H9 (cell line): ENCODE data around the gene SLC10A3. TPM values are rescaled to one million over a fixed set of nuclear protein-coding genes. Genes with fewer than 3 reads are reported as not detected.

Source experiments
- DNase-seq: peaks from one replicate; pipeline ENCODE4 v3.0.0-alpha.2; 2017
- H2AFZ ChIP-seq: one replicate; pipeline ENCODE4 v1.6.1; 2013; ENCODE audit warnings: mild to moderate bottlenecking, low read length, control low read depth, moderate library complexity
- H2AK5ac ChIP-seq: 2 replicates; pipeline ENCODE4 v1.6.1; 2013; ENCODE audit warnings: low read length, control low read depth, mixed read lengths; ENCODE audit not compliant: insufficient read length
- H2BK120ac ChIP-seq: one replicate; pipeline ENCODE4 v1.6.1; 2013; ENCODE audit warnings: low read depth, mild to moderate bottlenecking, low read length, control low read depth, inconsistent platforms; ENCODE audit not compliant: poor library complexity, severe bottlenecking
- H2BK12ac ChIP-seq: 2 replicates; pipeline ENCODE4 v1.6.1; 2013; ENCODE audit warnings: low read length, control low read depth, mixed read lengths, low read depth; ENCODE audit not compliant: insufficient read length
- H2BK15ac ChIP-seq: 2 replicates; pipeline ENCODE4 v1.6.1; 2013; ENCODE audit warnings: low read depth, low read length, control low read depth
- H2BK20ac ChIP-seq: one replicate; pipeline ENCODE4 v1.6.1; 2013; ENCODE audit warnings: low read depth, mild to moderate bottlenecking, low read length, control low read depth, inconsistent platforms; ENCODE audit not compliant: poor library complexity, severe bottlenecking
- H2BK5ac ChIP-seq: 2 replicates; pipeline ENCODE4 v1.6.1; 2013; ENCODE audit warnings: low read length, control low read depth, mixed read lengths; ENCODE audit not compliant: insufficient read length
- H3K14ac ChIP-seq: 2 replicates; pipeline ENCODE4 v1.6.1; 2013; ENCODE audit warnings: low read length, control low read depth; ENCODE audit not compliant: insufficient read depth
- H3K18ac ChIP-seq: 2 replicates; pipeline ENCODE4 v1.6.1; 2013; ENCODE audit warnings: low read depth, mild to moderate bottlenecking, mixed read lengths, low read length, control low read depth; ENCODE audit not compliant: insufficient read length
- H3K23ac ChIP-seq: 2 replicates; pipeline ENCODE4 v1.6.1; 2013; ENCODE audit warnings: low read length, control low read depth, mixed read lengths, low read depth; ENCODE audit not compliant: insufficient read length
- H3K23me2 ChIP-seq: 2 replicates; pipeline ENCODE4 v1.6.1; 2013; ENCODE audit warnings: low read depth, mild to moderate bottlenecking, mixed read lengths, low read length, control low read depth; ENCODE audit not compliant: insufficient read length, poor library complexity, severe bottlenecking
- H3K27ac ChIP-seq: 2 replicates; pipeline ENCODE4 v1.5.1; 2013; ENCODE audit warnings: low read length, control low read depth, mixed read lengths, low read depth; ENCODE audit not compliant: insufficient read length
- H3K27me3 ChIP-seq: 2 replicates; pipeline ENCODE4 v1.6.1; 2013; ENCODE audit warnings: low read length, control low read depth, inconsistent platforms; ENCODE audit not compliant: insufficient read depth
- H3K4ac ChIP-seq: 2 replicates; pipeline ENCODE4 v1.6.1; 2013; ENCODE audit warnings: low read depth, mild to moderate bottlenecking, control low read depth, inconsistent platforms, low read length, moderate library complexity
- H3K4me1 ChIP-seq: 2 replicates; pipeline ENCODE4 v1.6.1; 2013; ENCODE audit warnings: low read length, control low read depth, inconsistent platforms; ENCODE audit not compliant: insufficient read depth
- H3K4me2 ChIP-seq: 2 replicates; pipeline ENCODE4 v1.6.1; 2013; ENCODE audit warnings: low read length, control low read depth, mixed read lengths; ENCODE audit not compliant: insufficient read length, insufficient read depth
- H3K56ac ChIP-seq: 2 replicates; pipeline ENCODE4 v1.6.1; 2013; ENCODE audit warnings: low read depth, mild to moderate bottlenecking, mixed read lengths, low read length, control low read depth; ENCODE audit not compliant: insufficient read length
- H3K79me1 ChIP-seq: 2 replicates; pipeline ENCODE4 v1.6.1; 2013; ENCODE audit warnings: low read depth, mild to moderate bottlenecking, moderate library complexity, low read length, control low read depth, inconsistent platforms; ENCODE audit not compliant: insufficient read depth, poor library complexity, severe bottlenecking
- H3K79me2 ChIP-seq: 2 replicates; pipeline ENCODE4 v1.6.1; 2013; ENCODE audit warnings: low read length, control low read depth, inconsistent platforms; ENCODE audit not compliant: insufficient read depth
- H3K9ac ChIP-seq: 2 replicates; pipeline ENCODE4 v1.6.1; 2013; ENCODE audit warnings: low read length, control low read depth, mixed read lengths; ENCODE audit not compliant: insufficient read length; ENCODE audit errors: extremely low read depth
- H3K9me3 ChIP-seq: one replicate; pipeline ENCODE4 v1.6.1; 2013; ENCODE audit warnings: low read depth, low read length, inconsistent platforms; ENCODE audit not compliant: control insufficient read depth
- H3T11ph ChIP-seq: one replicate; pipeline ENCODE4 v1.6.1; 2013; ENCODE audit warnings: mild to moderate bottlenecking, low read length, control low read depth, inconsistent platforms
- H4K20me1 ChIP-seq: one replicate; pipeline ENCODE4 v1.6.1; 2013; ENCODE audit not compliant: control insufficient read depth, insufficient read length, insufficient read depth
- H4K5ac ChIP-seq: 2 replicates; pipeline ENCODE4 v1.6.1; 2013; ENCODE audit warnings: low read depth, mild to moderate bottlenecking, mixed read lengths, low read length, control low read depth; ENCODE audit not compliant: insufficient read length
- H4K8ac ChIP-seq: replicated peaks from 2 replicates; pipeline ENCODE4 v1.6.1; 2013; ENCODE audit warnings: low read length, control low read depth, mixed read lengths, low read depth; ENCODE audit not compliant: insufficient read length
- H4K91ac ChIP-seq: 2 replicates; pipeline ENCODE4 v1.6.1; 2013; ENCODE audit warnings: low read depth, mild to moderate bottlenecking, moderate library complexity, mixed read lengths, low read length, control low read depth; ENCODE audit not compliant: insufficient read length
- H3K27ac Mint-ChIP-seq, 3 experiments: 2 replicates in 2 of 3; 3 replicates in 1 of 3; pipeline ENCODE4 v1.8.0; 2020 to 2021; ENCODE audit warnings: mixed read lengths in 3 of 3, mild to moderate bottlenecking in 1 of 3, moderate library complexity in 1 of 3
- H3K27me3 Mint-ChIP-seq: 2 replicates; pipeline ENCODE4 v1.8.0; 2021; ENCODE audit warnings: low read depth, mild to moderate bottlenecking, moderate library complexity, mixed read lengths
- H3K36me3 Mint-ChIP-seq, 3 experiments: 2 replicates in 2 of 3; 3 replicates in 1 of 3; pipeline ENCODE4 v1.8.0; 2020 to 2021; ENCODE audit warnings: low read depth in 3 of 3, mixed read lengths in 3 of 3; ENCODE audit not compliant: insufficient read depth in 1 of 3
- H3K4me1 Mint-ChIP-seq, 2 experiments: 2 replicates each; pipeline ENCODE4 v1.8.0; 2020; ENCODE audit warnings: mixed read lengths in 2 of 2
- H3K4me3 Mint-ChIP-seq, 2 experiments: 2 replicates in 1 of 2; 3 replicates in 1 of 2; pipeline ENCODE4 v1.8.0; 2020 to 2021; ENCODE audit warnings: mild to moderate bottlenecking in 2 of 2, mixed read lengths in 2 of 2, moderate library complexity in 1 of 2
- H3K9me3 Mint-ChIP-seq, 2 experiments: 2 replicates in 1 of 2; 3 replicates in 1 of 2; pipeline ENCODE4 v1.8.0; 2020; ENCODE audit warnings: mild to moderate bottlenecking in 2 of 2, mixed read lengths in 2 of 2, moderate library complexity in 1 of 2
- CTCF ChIP-seq: fragments of 200-600 bp; sonication (generic); conservative IDR thresholded peaks from 3 replicates; pipeline ENCODE4 v1.8.0; 2021; ENCODE audit warnings: antibody characterized with exemption, mild to moderate bottlenecking
- WGBS: extraction: QIAGEN DNeasy Blood & Tissue Kit; methylation state at CpG from one replicate; pipeline ENCODE4 v1.1.7; 2013; ENCODE audit warnings: missing lambda C conversion rate, low lambda C conversion rate, mixed read lengths; ENCODE audit not compliant: insufficient read length; ENCODE audit errors: extremely low coverage; 5-methylcytosine and 5-hydroxymethylcytosine counted together
- total RNA-seq: library from RNA; stranded (reverse); gene quantifications from 2 replicates; pipeline ENCODE4 v1.2.1, GENCODE V29; 2021

The SLC10A3 gene
- total RNA-seq, 1 experiment from 2014 or later: 8.8 TPM

DNA sequence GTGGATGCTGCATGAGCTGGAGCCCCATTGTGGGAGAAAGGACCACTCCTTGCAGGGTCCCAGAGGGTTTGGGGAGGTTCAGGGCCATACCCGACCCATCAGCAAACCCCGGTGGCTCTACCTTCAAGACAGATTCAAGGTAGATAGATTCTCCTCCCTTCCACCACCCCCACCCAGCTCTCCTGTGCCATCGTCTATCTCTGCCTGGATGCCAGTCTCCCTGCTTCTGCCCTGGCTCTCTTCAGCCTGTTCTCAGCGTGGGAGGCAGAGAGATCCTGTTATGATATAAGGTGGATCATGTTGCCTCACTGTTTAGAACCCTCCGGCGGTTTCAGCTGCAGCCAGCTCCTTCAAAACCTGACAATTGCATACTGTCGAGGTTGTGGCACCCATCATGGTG is 16.7 kb downstream of the SLC10A3 start:
- no peak overlapping the region for H2BK5ac ChIP-seq
- H2BK12ac ChIP-seq: no peak overlapping the region
- H3K9ac ChIP-seq: no peak overlapping the region
- no peak overlapping the region for H2AK5ac ChIP-seq
- H4K5ac ChIP-seq: no peak overlapping the region
- H3K9me3 ChIP-seq: peaks cover 28% of the 10 kb centered on the region
- H3K23me2 ChIP-seq: no peaks in the 10 kb centered on the region
- H3K4me1 ChIP-seq: no peaks in the 10 kb centered on the region
- no peak overlapping the region for H3K23ac ChIP-seq
- no peak overlapping the region for H4K91ac ChIP-seq
- no peak overlapping the region for H3T11ph ChIP-seq
- peak overlapping the region in 1 of 2 experiments; percentile 48; a peak in 1 of 5 replicates for H3K4me3 Mint-ChIP-seq
- no peaks in the 10 kb centered on the region for H3K79me2 ChIP-seq
- no peaks in the 10 kb centered on the region for H3K27me3 ChIP-seq
- no peaks in the 10 kb centered on the region for H4K20me1 ChIP-seq
- H3K79me1 ChIP-seq: no peaks in the 10 kb centered on the region
- no peak overlapping the region; a peak in 1 of 7 replicates for H3K27ac Mint-ChIP-seq
- H3K36me3 Mint-ChIP-seq: peaks cover 27 to 61% (median 58%) of the 10 kb centered on the region in 3 experiments
- DNase-seq: no peak
- peaks cover 5% of the 10 kb centered on the region for H3K27me3 Mint-ChIP-seq
- WGBS: no CpG with 5 or more reads among the region's 7 CpGs
- no peak overlapping the region for H3K4me2 ChIP-seq
- H3K14ac ChIP-seq: no peak overlapping the region
- peaks cover 0 to 3% of the 10 kb centered on the region in 2 experiments; a peak in 1 of 4 replicates for H3K4me1 Mint-ChIP-seq
- no peak overlapping the region for H2BK20ac ChIP-seq
- no peak overlapping the region for H2BK15ac ChIP-seq
- no peak overlapping the region for H3K18ac ChIP-seq
- TF ChIP-seq CTCF: no peak
- H2BK120ac ChIP-seq: no peak overlapping the region
- no peak overlapping the region for H3K56ac ChIP-seq
- no peak overlapping the region for H3K4ac ChIP-seq
- H4K8ac ChIP-seq: no peak overlapping the region
- no peak overlapping the region for H2AFZ ChIP-seq
- H3K27ac ChIP-seq: no peak overlapping the region
- peaks cover 68 to 91% of the 10 kb centered on the region in 2 experiments for H3K9me3 Mint-ChIP-seq
